HEK293T (cell line): ENCODE results near the gene MT1F.

ENCODE experiments used
- CTCF ChIA-PET: fragments of 350-600 bp; formaldehyde crosslinking; extraction: SDS; loops from one replicate; lab custom pipeline; 2021; ENCODE audit warnings: antibody characterized with exemption, inconsistent platforms; lab: Yijun Ruan, JAX
- POLR2A ChIA-PET: fragments of 350-600 bp; formaldehyde crosslinking; extraction: SDS; loops from one replicate; lab custom pipeline; 2020; ENCODE audit warnings: antibody characterized with exemption, inconsistent platforms; lab: Yijun Ruan, JAX
- DNase-seq: peaks from one replicate; pipeline ENCODE4 v3.0.0; 2012; ENCODE audit warnings: mixed read lengths; ENCODE audit errors: extremely low spot score
- ARNT ChIP-seq: fragments of 450-650 bp; IDR thresholded peaks from 2 replicates; pipeline ENCODE4 v1.6.1; 2017; ENCODE audit warnings: mild to moderate bottlenecking
- BHLHE40 ChIP-seq: fragments of 450-650 bp; IDR thresholded peaks from 2 replicates; pipeline ENCODE4 v1.6.1; 2016; ENCODE audit warnings: mild to moderate bottlenecking, moderate library complexity, borderline replicate concordance
- CTBP1 ChIP-seq: fragments of 450-650 bp; IDR thresholded peaks from 2 replicates; pipeline ENCODE4 v1.6.1; 2016; ENCODE audit warnings: borderline replicate concordance
- ELF4 ChIP-seq: fragments of 450-650 bp; IDR thresholded peaks from 2 replicates; pipeline ENCODE4 v1.6.1; 2017; ENCODE audit warnings: antibody characterized with exemption
- FOXA1 ChIP-seq: fragments of 450-650 bp; IDR thresholded peaks from 2 replicates; pipeline ENCODE4 v1.6.1; 2016; ENCODE audit warnings: mild to moderate bottlenecking
- FOXK2 ChIP-seq: fragments of 450-650 bp; IDR thresholded peaks from 2 replicates; pipeline ENCODE4 v1.6.1; 2016; ENCODE audit warnings: mild to moderate bottlenecking
- FOXM1 ChIP-seq: fragments of 450-650 bp; IDR thresholded peaks from 2 replicates; pipeline ENCODE4 v1.6.1; 2017; ENCODE audit warnings: mild to moderate bottlenecking, borderline replicate concordance
- HDGF ChIP-seq: fragments of 450-650 bp; IDR thresholded peaks from 2 replicates; pipeline ENCODE4 v1.6.1; 2017; ENCODE audit warnings: antibody characterized with exemption, borderline replicate concordance
- L3MBTL2 ChIP-seq: fragments of 450-650 bp; conservative IDR thresholded peaks from 2 replicates; pipeline ENCODE4 v1.6.1; 2016; ENCODE audit warnings: mild to moderate bottlenecking
- LEF1 ChIP-seq: fragments of 450-650 bp; IDR thresholded peaks from 2 replicates; pipeline ENCODE4 v1.6.1; 2017; ENCODE audit warnings: mild to moderate bottlenecking, borderline replicate concordance
- NFRKB ChIP-seq: fragments of 450-650 bp; IDR thresholded peaks from 2 replicates; pipeline ENCODE4 v1.6.1; 2016; ENCODE audit warnings: mild to moderate bottlenecking, moderate library complexity
- PKNOX1 ChIP-seq: fragments of 450-650 bp; IDR thresholded peaks from 2 replicates; pipeline ENCODE4 v1.6.1; 2016
- SP1 ChIP-seq: fragments of 450-650 bp; IDR thresholded peaks from 2 replicates; pipeline ENCODE4 v1.6.1; 2017
- SUZ12 ChIP-seq: fragments of 450-650 bp; IDR thresholded peaks from 2 replicates; pipeline ENCODE4 v1.6.1; 2016; ENCODE audit warnings: mild to moderate bottlenecking
- TARDBP ChIP-seq: fragments of 450-650 bp; IDR thresholded peaks from 2 replicates; pipeline ENCODE4 v1.6.1; 2016
- ZNF384 ChIP-seq: fragments of 450-650 bp; IDR thresholded peaks from 2 replicates; pipeline ENCODE4 v1.6.1; 2016

MT1F gene

GRCh38 chr16:56634715-56635440 lies 22.9 kb upstream of the MT1F start:
- POLR2A ChIA-PET: interaction anchor here (1.1 kb wide), 1 partner anchor 27 kb away, joined by 3 read pairs; the partner anchor contains the start of gene MT2A
- CTCF ChIA-PET: no interaction called here
- TF ChIP-seq CTBP1 (no peak), ARNT (no peak), BHLHE40 (no peak), PKNOX1 (no peak), SP1 (no peak)
- DNase-seq: no peak

GRCh38 chr16:56635441-56635967 lies 22.3 kb upstream of the MT1F start:
- TF ChIP-seq ELF4 (no peak), LEF1 (no peak), ARNT (no peak)
- CTCF ChIA-PET: no interaction called here
- POLR2A ChIA-PET: no interaction called here
- no peak for DNase-seq

GRCh38 chr16:56636616-56637413 lies 20.9 kb upstream of the MT1F start:
- TF ChIP-seq FOXK2: no peak
- no peak for TF ChIP-seq FOXA1
- no peak for TF ChIP-seq SP1
- no peak for TF ChIP-seq BHLHE40
- no peak for TF ChIP-seq NFRKB
- no peak for TF ChIP-seq FOXM1
- no peak for TF ChIP-seq HDGF
- no peak for TF ChIP-seq LEF1
- no peak for TF ChIP-seq PKNOX1
- no peak for TF ChIP-seq TARDBP
- no peak for TF ChIP-seq ZNF384
- no peak for TF ChIP-seq ELF4
- no peak for TF ChIP-seq CTBP1
- TF ChIP-seq L3MBTL2: no peak
- no peak for TF ChIP-seq ARNT
- TF ChIP-seq SUZ12: no peak
- ChIA-PET CTCF (interaction anchor here (0.6 kb wide), 1 partner anchor 932 kb away, joined by 3 read pairs; no protein-coding TSS in a partner anchor), POLR2A (no interaction called here)
- no peak for DNase-seq

GRCh38 chr16:56637814-56638750 lies 19.7 kb upstream of the MT1F start, which contains the start of gene MT1A:
MT1A (plus strand) TSS chr16:56638666; CDS start chr16:56638739, 73 bp downstream.
- ChIA-PET POLR2A (no interaction called here), CTCF (no interaction called here)
- no peak for TF ChIP-seq ARNT
- TF ChIP-seq TARDBP: no peak
- DNase-seq: no peak

GRCh38 chr16:56639045-56639444 lies 18.7 kb upstream of the MT1F start:
- ChIA-PET POLR2A (no interaction called here), CTCF (no interaction called here)
- TF ChIP-seq SP1 (no peak), LEF1 (no peak), SUZ12 (no peak), BHLHE40 (no peak), ELF4 (no peak), TARDBP (no peak), FOXK2 (no peak), ZNF384 (no peak), NFRKB (no peak), L3MBTL2 (no peak), CTBP1 (no peak), HDGF (no peak), PKNOX1 (no peak), FOXM1 (no peak), FOXA1 (no peak), ARNT (no peak)
- DNase-seq: no peak
